HepG2 (cell line): ENCODE results near the gene SMIM30. TPM values are rescaled to one million over a fixed set of nuclear protein-coding genes. Genes with fewer than 3 reads are reported as not detected.

Experiments
- AHR ChIP-seq: IDR thresholded peaks from 2 replicates; pipeline ENCODE4 v1.6.1; 2018; ENCODE audit warnings: missing genetic modification reagents, missing compliant biosample characterization
- CBX2 ChIP-seq, 2 experiments: fragments of 200-600 bp in 1 of 2; sonication (generic); formaldehyde crosslinking in 1 of 2; IDR thresholded peaks; 2 replicates each; pipeline versions ENCODE4 v1.7.0 to v1.8.1; 2018 to 2022; ENCODE audit warnings: low read depth in 2 of 2, low read length in 1 of 2, mild to moderate bottlenecking in 1 of 2, missing genetic modification reagents in 1 of 2
- CREM ChIP-seq, 2 experiments: sonication (generic) in 1 of 2; formaldehyde crosslinking in 1 of 2; IDR thresholded peaks; 2 replicates each; pipeline versions ENCODE4 v1.4.0 to v1.6.1; 2016 to 2020; ENCODE audit warnings: antibody characterized with exemption in 1 of 2, mild to moderate bottlenecking in 1 of 2, missing genetic modification reagents in 1 of 2
- CTCF ChIP-seq: sonication (generic); formaldehyde crosslinking; IDR thresholded peaks from 2 replicates; pipeline ENCODE4 v1.5.0; 2020; ENCODE audit warnings: mild to moderate bottlenecking, missing genetic modification reagents, moderate library complexity
- HDAC6 ChIP-seq: fragments of 200-600 bp; sonication (generic); IDR thresholded peaks from 2 replicates; pipeline ENCODE4 v1.7.0; 2017; ENCODE audit warnings: mild to moderate bottlenecking, antibody characterized with exemption, low read length, low read depth
- HMG20B ChIP-seq: conservative IDR thresholded peaks from 2 replicates; pipeline ENCODE4 v1.6.1; 2016; ENCODE audit warnings: missing genetic modification reagents, missing compliant biosample characterization
- KLF13 ChIP-seq: sonication (generic); formaldehyde crosslinking; IDR thresholded peaks from 2 replicates; pipeline ENCODE4 v1.4.0; 2020; ENCODE audit warnings: mild to moderate bottlenecking, missing genetic modification reagents
- KLF15 ChIP-seq: sonication (generic); formaldehyde crosslinking; IDR thresholded peaks from 2 replicates; pipeline ENCODE4 v1.8.1; 2023; ENCODE audit warnings: borderline replicate concordance, mild to moderate bottlenecking, inconsistent platforms, missing genetic modification reagents, mixed read lengths
- NR3C1 ChIP-seq: sonication (generic); formaldehyde crosslinking; IDR thresholded peaks from 2 replicates; pipeline ENCODE4 v1.4.0; 2020; ENCODE audit warnings: missing genetic modification reagents
- PLRG1 ChIP-seq: fragments of 450-650 bp; conservative IDR thresholded peaks from 2 replicates; pipeline ENCODE4 v1.6.1; 2016
- ZMYM4 ChIP-seq: sonication (generic); formaldehyde crosslinking; IDR thresholded peaks from 2 replicates; pipeline ENCODE4 v1.8.1; 2023; ENCODE audit warnings: mild to moderate bottlenecking, missing genetic modification reagents
- ZNF335 ChIP-seq: sonication (generic); formaldehyde crosslinking; IDR thresholded peaks from 2 replicates; pipeline ENCODE4 v1.4.0; 2020; ENCODE audit warnings: missing genetic modification reagents
- ZNF337 ChIP-seq: sonication (generic); formaldehyde crosslinking; IDR thresholded peaks from 2 replicates; pipeline ENCODE4 v1.5.1; 2020; ENCODE audit warnings: missing genetic modification reagents, low read depth, mild to moderate bottlenecking, borderline replicate concordance
- ZNF407 ChIP-seq: sonication (generic); formaldehyde crosslinking; IDR thresholded peaks from one replicate; pipeline ENCODE4 v1.5.1; 2020; ENCODE audit warnings: mild to moderate bottlenecking, missing genetic modification reagents; ENCODE audit errors: not compliant biosample characterization
- ZNF510 ChIP-seq: sonication (generic); formaldehyde crosslinking; IDR thresholded peaks from 2 replicates; pipeline ENCODE4 v1.4.0; 2020; ENCODE audit warnings: low read depth, mild to moderate bottlenecking, missing genetic modification reagents
- ZNF747 ChIP-seq: sonication (generic); formaldehyde crosslinking; IDR thresholded peaks from 2 replicates; pipeline ENCODE4 v1.8.1; 2023; ENCODE audit warnings: missing genetic modification reagents, mild to moderate bottlenecking, borderline replicate concordance
- ZNF850 ChIP-seq: sonication (generic); formaldehyde crosslinking; conservative IDR thresholded peaks from 2 replicates; pipeline ENCODE4 v1.9.0; 2021; ENCODE audit warnings: mild to moderate bottlenecking, missing genetic modification reagents
- polyA plus RNA-seq, 8 experiments: library from polyadenylated mRNA; depleted of rRNA in 3 of 8; stranded (reverse) in 7 of 8; unstranded in 1 of 8; fragments of >200 nt; fragmentation: Illumina TruSeq in 4 of 8; extraction: Trizol in 4 of 8; gene quantifications; 2 replicates each; pipeline versions ENCODE4 v1.2.1 to v1.2.3, GENCODE V29; 2011 to 2016; ENCODE audit warnings: low read depth in 4 of 8, missing spikeins in 1 of 8, mixed read lengths in 1 of 8; ENCODE audit not compliant: insufficient read depth in 1 of 8
- total RNA-seq, 5 experiments: library from RNA; depleted of rRNA; stranded (reverse); fragments of >200 nt; fragmentation: Illumina TruSeq; extraction: Trizol; gene quantifications; 2 replicates each; pipeline ENCODE4 v1.2.3, GENCODE V29; 2016; ENCODE audit warnings: low read depth in 1 of 5

Gene SMIM30
- total and polyA plus RNA-seq, 2 of the 13 experiments (the other 11 are each of a cell fraction or from before 2014, with no cell fraction given), result 23.5 to 25.2 TPM

- TF ChIP-seq ZNF407 (CRISPR knock-in tag) (no peak), ZNF337 (CRISPR knock-in tag) (no peak), CREM (IDR thresholded peaks at IDR 0.05) (peak; percentile 87), CREM (CRISPR knock-in tag; IDR thresholded peaks at IDR 0.05) (no peak), KLF15 (CRISPR knock-in tag) (no peak), PLRG1 (no peak), HDAC6 (no peak), HMG20B (CRISPR knock-in tag) (no peak), CBX2 (IDR thresholded peaks at IDR 0.05; ENCODE audit: low read depth, low read length) (no peak), CBX2 (CRISPR knock-in tag; IDR thresholded peaks at IDR 0.05; ENCODE audit: low read depth) (no peak), KLF13 (CRISPR knock-in tag) (no peak), ZNF850 (no peak), ZNF747 (CRISPR knock-in tag) (no peak), AHR (CRISPR knock-in tag) (no peak), ZMYM4 (peak; percentile 91), NR3C1 (no peak), CTCF (peak; percentile 14; the same call in 1 of the 2 replicates), ZNF335 (no peak), ZNF510 (CRISPR knock-in tag) (no peak; the same call in 1 of the 2 replicates)
Observed at GRCh38 chr7:113118074-113118959, at the start of gene SMIM30 (continued).
